ENCODE results near the gene SORCS2. TPM values are rescaled to one million over a fixed set of nuclear protein-coding genes. Genes with fewer than 3 reads are reported as not detected.
A peak's percentile ranks its signal among the peaks of the same experiment; 100 is the strongest.

Gene SORCS2
- total and polyA plus RNA-seq, 12 donors = 0.25 to 5.4 (median 2.2) TPM

GRCh38 chr4:7379719-7380118 lies 187.4 kb downstream of the SORCS2 start:
- ATAC-seq = no peak
- Histone ChIP-seq H3K27me3 (peaks cover 0 to 4% (median 0%) of the 10 kb centered on the region in 7 donors), H3K4me1 (peaks cover 0 to 23% (median 5%) of the 10 kb centered on the region in 9 donors), H3K27ac (no peak overlapping the region), H3K9me3 (peaks cover 0 to 4% (median 0%) of the 10 kb centered on the region in 11 donors), H3K36me3 (no peaks in the 10 kb centered on the region), H3K4me3 (no peak overlapping the region)
- 73 to 81% methylated on average over 6 of the region's 6 CpGs for WGBS, 2 donors
- TF ChIP-seq CTCF (IDR thresholded peaks at IDR 0.05) = no peak
- intact Hi-C loops (cut with DNase I) = loop anchor here in 1 of 10 donors (5.0 kb wide), 1 partner anchor 67 kb away; no protein-coding TSS in a partner anchor
- DNase-seq = no peak

GRCh38 chr4:7381221-7381889 lies 189.0 kb downstream of the SORCS2 start:
- peak in 1 of 9 donors; percentile 9 for TF ChIP-seq CTCF (IDR thresholded peaks at IDR 0.05)
- intact Hi-C loops (cut with DNase I) = loop anchor here in 1 of 10 donors (5.0 kb wide), 1 partner anchor 69 kb away; no protein-coding TSS in a partner anchor
- Histone ChIP-seq H3K9me3 (peaks cover 0 to 4% (median 0%) of the 10 kb centered on the region in 11 donors), H3K27ac (peak overlapping the region in 1 of 10 donors; percentile 43), H3K4me1 (peaks cover 0 to 23% (median 5%) of the 10 kb centered on the region in 9 donors), H3K27me3 (peaks cover 0 to 4% (median 0%) of the 10 kb centered on the region in 7 donors), H3K36me3 (no peaks in the 10 kb centered on the region), H3K4me3 (no peak overlapping the region)
- WGBS, 2 donors = 48 to 56% methylated on average over 9 of the region's 9 CpGs
- ATAC-seq (peak; percentile 20 to 87 (median 66)), DNase-seq (peak in 1 of 2 donors; percentile 38)

GRCh38 chr4:7381890-7382633 lies 189.7 kb downstream of the SORCS2 start:
- Histone ChIP-seq H3K4me3 (no peak overlapping the region), H3K36me3 (no peaks in the 10 kb centered on the region), H3K27ac (no peak overlapping the region), H3K27me3 (peaks cover 0 to 4% (median 0%) of the 10 kb centered on the region in 7 donors), H3K9me3 (peaks cover 0 to 4% (median 0%) of the 10 kb centered on the region in 11 donors), H3K4me1 (peaks cover 0 to 21% (median 5%) of the 10 kb centered on the region in 9 donors)
- ATAC-seq (no peak), DNase-seq (no peak)
- 87 to 89% methylated on average over 9 of the region's 9 CpGs for WGBS, 2 donors
- intact Hi-C loops (cut with DNase I) = loop anchor here in 1 of 10 donors (5.0 kb wide), 1 partner anchor 70 kb away; no protein-coding TSS in a partner anchor
- TF ChIP-seq CTCF (IDR thresholded peaks at IDR 0.05) = no peak

- ATAC-seq = no peak
- H3K27me3 ChIP-seq = peaks cover 0 to 4% (median 0%) of the 10 kb centered on the region in 7 donors
- DNase-seq = no peak
- no peaks in the 10 kb centered on the region for H3K36me3 ChIP-seq
- TF ChIP-seq CTCF (IDR thresholded peaks at IDR 0.05) = no peak
- intact Hi-C loops (cut with DNase I) = loop anchor here in 1 of 10 donors (5.0 kb wide), 1 partner anchor 70 kb away; no protein-coding TSS in a partner anchor
- peaks cover 0 to 4% (median 0%) of the 10 kb centered on the region in 11 donors for H3K9me3 ChIP-seq
- peaks cover 0 to 15% (median 5%) of the 10 kb centered on the region in 9 donors for H3K4me1 ChIP-seq
- WGBS, 2 donors = 68 to 77% methylated on average over 7 to 8 of the region's 8 CpGs
- H3K4me3 ChIP-seq = no peak overlapping the region
- no peak overlapping the region for H3K27ac ChIP-seq
Measured at GRCh38 chr4:7382634-7383014, 190.3 kb downstream of the SORCS2 start.
